Measurements from ENCODE around the gene CCDC127.
"Not testable (repeated sequence)": the region's sequence is repeated elsewhere in the genome, so short reads cannot be mapped to it uniquely, and the experiment has no call there.

Gene CCDC127

GRCh38 chr5:204001-204400 is 14.0 kb downstream of the CCDC127 start:
- no peak for DNase-seq (ENCODE audit: low spot score)

GRCh38 chr5:203246-203930 is 14.6 kb downstream of the CCDC127 start:
- DNase-seq (ENCODE audit: low spot score) = no peak

GRCh38 chr5:201672-202071 is 16.3 kb downstream of the CCDC127 start:
- no peak for DNase-seq (ENCODE audit: low spot score)

- no peak for DNase-seq (ENCODE audit: low spot score)
These were observed 17.0 kb downstream of the CCDC127 start for GRCh38 chr5:200985-201384.

- no peak for DNase-seq (ENCODE audit: low spot score)
These were observed 17.9 kb downstream of the CCDC127 start for GRCh38 chr5:199950-200645.

GRCh38 chr5:199197-199949 is 18.6 kb downstream of the CCDC127 start:
- no peak for DNase-seq (ENCODE audit: low spot score)

GRCh38 chr5:198516-199196 is 19.3 kb downstream of the CCDC127 start:
- DNase-seq (ENCODE audit: low spot score) = no peak

GRCh38 chr5:197892-198489 is 20.0 kb downstream of the CCDC127 start:
- no peak for DNase-seq (ENCODE audit: low spot score)

- not testable (repeated sequence) for DNase-seq (ENCODE audit: low spot score)
These were observed 20.9 kb downstream of the CCDC127 start for GRCh38 chr5:197031-197430.

GRCh38 chr5:196350-196749 is 21.6 kb downstream of the CCDC127 start:
- DNase-seq (ENCODE audit: low spot score) = no peak

GRCh38 chr5:195401-196160 is 22.4 kb downstream of the CCDC127 start:
- no peak for DNase-seq (ENCODE audit: low spot score)

- DNase-seq (ENCODE audit: low spot score) = no peak
These were observed 23.2 kb downstream of the CCDC127 start for GRCh38 chr5:194603-195209.

GRCh38 chr5:194102-194501 is 23.9 kb downstream of the CCDC127 start:
- DNase-seq (ENCODE audit: low spot score) = no peak

GRCh38 chr5:192970-193831 is 24.8 kb downstream of the CCDC127 start:
- DNase-seq (ENCODE audit: low spot score) = no peak

GRCh38 chr5:192691-192969 is 25.3 kb downstream of the CCDC127 start:
- no peak for DNase-seq (ENCODE audit: low spot score)

- no peak for DNase-seq (ENCODE audit: low spot score)
These were observed 25.8 kb downstream of the CCDC127 start for GRCh38 chr5:191949-192690.

- DNase-seq (ENCODE audit: low spot score) = no peak
These were observed 26.7 kb downstream of the CCDC127 start, which contains the start of gene LRRC14B for GRCh38 chr5:191036-191948. Gene LRRC14B (plus strand): TSS chr5:191495. CDS start chr5:191539, 44 bp downstream.

GRCh38 chr5:190366-191035 is 27.5 kb downstream of the CCDC127 start:
- DNase-seq (ENCODE audit: low spot score) = no peak

All from hematopoietic multipotent progenitor cell treated with erythropoietin and hydrocortisone succinate and interleukin-3 and kit ligand, for 17 days (in vitro differentiated cells).